ENCODE measurements around the gene EIF4G3. TPM values are rescaled to one million over a fixed set of nuclear protein-coding genes. Genes with fewer than 3 reads are reported as not detected.
A peak's percentile ranks its signal among the peaks of the same experiment; 100 is the strongest.

Gene EIF4G3
- polyA plus RNA-seq, 3 donors: 5.1 to 34.2 (median 5.8) TPM

- Histone ChIP-seq H3K27me3 (ENCODE audit: control insufficient read depth in 2 of 2, insufficient read depth in 2 of 2, low read length in 2 of 2) (no peaks in the 10 kb centered on the region), H4K20me1 (ENCODE audit: insufficient read depth, low read length) (peaks cover 3% of the 10 kb centered on the region), H3K36me3 (replicated peaks in 1 of 2; ENCODE audit: control insufficient read depth in 1 of 2, insufficient read depth in 2 of 2, low read length in 2 of 2) (peaks cover 0 to 10% of the 10 kb centered on the region in 2 donors), H3K79me2 (ENCODE audit: insufficient read depth, low read length) (peaks cover 5% of the 10 kb centered on the region), H3K27ac (ENCODE audit: low read depth in 1 of 2, low read length in 2 of 2) (peak overlapping the region in 1 of 2 donors; percentile 27), H3K4me1 (ENCODE audit: control insufficient read depth in 1 of 2, insufficient read depth in 2 of 2, low read length in 2 of 2) (peaks cover 22 to 32% of the 10 kb centered on the region in 2 donors), H3K4me2 (replicated peaks; ENCODE audit: extremely low read depth, low read length, poor library complexity, severe bottlenecking) (no peak overlapping the region), H3K9ac (ENCODE audit: insufficient read depth, low read length, poor library complexity, severe bottlenecking) (no peak overlapping the region), H3K9me3 (replicated peaks in 1 of 2; ENCODE audit: control insufficient read depth in 1 of 2, insufficient read depth in 1 of 2, low read length in 2 of 2) (no peaks in the 10 kb centered on the region), H2AFZ (ENCODE audit: insufficient read depth, low read depth, low read length, poor library complexity, severe bottlenecking) (no peak overlapping the region), H3K4me3 (replicated peaks in 1 of 3; ENCODE audit: low read depth in 2 of 3, low read length in 3 of 3) (no peak overlapping the region)
- peaks cover 20% of the 10 kb centered on the region for H3K4me1 Mint-ChIP-seq
- peak; percentile 12 to 56 (median 33) for DNase-seq
- WGBS (ENCODE audit: insufficient coverage): 83% methylated on average over 2 of the region's 4 CpGs
- H3K27ac Mint-ChIP-seq: peak overlapping the region in 2 of 7 donors; percentile 3 to 56
- peaks cover 12 to 13% of the 10 kb centered on the region in 2 donors for H3K36me3 Mint-ChIP-seq
- H3K27me3 Mint-ChIP-seq (ENCODE audit: low read depth in 3 of 3): no peaks in the 10 kb centered on the region
- H3K4me3 Mint-ChIP-seq: no peak overlapping the region
- H3K9me3 Mint-ChIP-seq: no peaks in the 10 kb centered on the region
- intact Hi-C loops (cut with micrococcal nuclease): no loop called here
- TF ChIP-seq CTCF (IDR thresholded peaks at IDR 0.05): no peak
Measured at GRCh38 chr1:21114431-21114830, 62.3 kb downstream of the EIF4G3 start.

DNA sequence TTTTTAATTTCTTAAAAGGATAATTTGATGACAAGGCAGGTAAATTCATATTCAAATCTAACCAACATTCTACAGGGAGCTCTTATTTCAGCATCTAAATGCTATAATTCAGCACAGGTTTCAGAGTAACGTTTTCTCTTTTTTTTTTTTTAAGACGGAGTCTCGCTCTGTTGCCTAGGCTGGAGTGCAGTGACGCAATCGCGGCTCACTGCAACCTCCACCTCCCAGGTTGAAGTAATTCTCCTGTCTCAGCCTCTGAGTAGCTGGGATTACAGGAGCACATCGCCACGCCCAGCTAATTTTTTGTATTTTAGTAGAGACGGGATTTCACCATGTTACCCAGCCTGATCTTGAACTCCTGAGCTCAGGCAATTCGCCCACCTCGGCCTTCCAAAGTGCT is 66.5 kb downstream of the EIF4G3 start:
- no peak overlapping the region for H3K4me3 Mint-ChIP-seq
- H3K4me3 ChIP-seq (replicated peaks in 1 of 3; ENCODE audit: low read depth in 2 of 3, low read length in 3 of 3): no peak overlapping the region
- no peaks in the 10 kb centered on the region for H3K9me3 Mint-ChIP-seq
- no peak for TF ChIP-seq CTCF (IDR thresholded peaks at IDR 0.05)
- 83% methylated on average over 2 of the region's 11 CpGs for WGBS (ENCODE audit: insufficient coverage)
- intact Hi-C loops (cut with micrococcal nuclease): no loop called here
- H3K27ac Mint-ChIP-seq: no peak overlapping the region
- H4K20me1 ChIP-seq (ENCODE audit: insufficient read depth, low read length): peaks cover 3% of the 10 kb centered on the region
- H3K4me2 ChIP-seq (replicated peaks; ENCODE audit: extremely low read depth, low read length, poor library complexity, severe bottlenecking): no peak overlapping the region
- no peaks in the 10 kb centered on the region for H3K9me3 ChIP-seq (replicated peaks in 1 of 2; ENCODE audit: control insufficient read depth in 1 of 2, insufficient read depth in 1 of 2, low read length in 2 of 2)
- peaks cover 19 to 27% of the 10 kb centered on the region in 2 donors for H3K36me3 Mint-ChIP-seq
- no peak for DNase-seq
- H3K36me3 ChIP-seq (replicated peaks in 1 of 2; ENCODE audit: control insufficient read depth in 1 of 2, insufficient read depth in 2 of 2, low read length in 2 of 2): peaks cover 0 to 25% of the 10 kb centered on the region in 2 donors
- H3K9ac ChIP-seq (ENCODE audit: insufficient read depth, low read length, poor library complexity, severe bottlenecking): no peak overlapping the region
- no peaks in the 10 kb centered on the region for H3K27me3 ChIP-seq (ENCODE audit: control insufficient read depth in 2 of 2, insufficient read depth in 2 of 2, low read length in 2 of 2)
- H3K27ac ChIP-seq (ENCODE audit: low read depth in 1 of 2, low read length in 2 of 2): no peak overlapping the region
- peaks cover 2% of the 10 kb centered on the region for H3K79me2 ChIP-seq (ENCODE audit: insufficient read depth, low read length)
- peaks cover 11 to 12% of the 10 kb centered on the region in 2 donors for H3K4me1 ChIP-seq (ENCODE audit: control insufficient read depth in 1 of 2, insufficient read depth in 2 of 2, low read length in 2 of 2)
- no peaks in the 10 kb centered on the region for H3K27me3 Mint-ChIP-seq (ENCODE audit: low read depth in 3 of 3)
- peaks cover 11% of the 10 kb centered on the region for H3K4me1 Mint-ChIP-seq
- no peak overlapping the region for H2AFZ ChIP-seq (ENCODE audit: insufficient read depth, low read depth, low read length, poor library complexity, severe bottlenecking)
